OCI-LY1 (cell line): ENCODE results near the gene CHMP1B.
"Not testable (repeated sequence)": the region's sequence is repeated elsewhere in the genome, so short reads cannot be mapped to it uniquely, and the experiment has no call there.

ENCODE experiments used
- CTCF ChIP-seq: fragments of 200-600 bp; sonication (generic), shearing (Covaris generic); IDR thresholded peaks from 2 replicates; pipeline ENCODE4 v1.5.1; 2017; ENCODE audit warnings: mild to moderate bottlenecking, antibody characterized with exemption, low read length, moderate library complexity, mixed read lengths
- EZH2 ChIP-seq: fragments of 200-600 bp; sonication (generic), shearing (Covaris generic); IDR thresholded peaks from 2 replicates; pipeline ENCODE4 v1.8.0; 2017; ENCODE audit warnings: borderline replicate concordance, mixed run types, mild to moderate bottlenecking, antibody characterized with exemption, low read length, moderate library complexity, mixed read lengths

DNA sequence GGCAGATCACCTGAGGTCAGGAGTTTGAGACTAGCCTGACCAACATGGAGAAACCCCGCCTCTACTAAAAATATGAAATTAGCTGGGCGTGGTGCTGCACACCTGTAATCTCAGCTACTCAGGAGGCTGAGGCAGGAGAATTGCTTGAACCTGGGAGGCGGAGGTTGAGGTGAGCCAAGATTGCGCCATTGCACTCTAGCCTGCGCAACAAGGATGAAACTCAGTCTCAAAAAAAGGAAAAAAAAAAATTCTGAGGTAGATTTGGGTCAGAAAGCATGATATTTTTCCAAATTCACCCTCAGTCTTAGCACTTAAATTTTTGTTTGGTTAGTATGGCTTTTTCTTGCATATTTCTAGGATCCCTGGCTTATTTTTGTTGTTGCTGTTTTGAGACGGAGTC, 3.3 kb downstream of the CHMP1B start:
- TF ChIP-seq CTCF, EZH2: not testable (repeated sequence)
